HK-2 (cell line): ENCODE measurements around the gene PRSS35.
"Not testable (repeated sequence)": the region's sequence is repeated elsewhere in the genome, so short reads cannot be mapped to it uniquely, and the experiment has no call there.

Experiments used
- DNase-seq: peaks from one replicate; pipeline ENCODE4 v3.0.0-alpha.2; 2018; ENCODE audit not compliant: unreplicated experiment

PRSS35 gene

DNA sequence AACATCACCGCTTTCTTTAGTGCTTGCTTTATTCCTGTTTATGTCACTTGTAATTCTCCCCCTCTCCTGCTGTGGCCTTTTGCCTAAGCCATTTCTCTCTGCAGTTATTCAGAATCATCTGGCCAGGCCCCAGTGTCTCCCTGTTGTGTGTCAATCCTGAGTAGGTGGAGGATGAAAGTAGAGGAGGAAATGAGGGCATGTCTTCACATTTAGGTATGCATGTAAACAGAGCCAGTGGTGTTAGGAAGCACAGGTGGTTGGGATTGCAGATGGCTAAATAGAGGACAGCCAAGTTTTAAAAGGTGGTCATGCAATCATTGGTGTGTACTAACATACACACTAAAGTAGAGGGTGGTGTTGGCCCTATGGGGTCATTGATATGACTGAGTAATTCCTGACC, 5.2 kb downstream of the PRSS35 start:
- no peak for DNase-seq

DNA sequence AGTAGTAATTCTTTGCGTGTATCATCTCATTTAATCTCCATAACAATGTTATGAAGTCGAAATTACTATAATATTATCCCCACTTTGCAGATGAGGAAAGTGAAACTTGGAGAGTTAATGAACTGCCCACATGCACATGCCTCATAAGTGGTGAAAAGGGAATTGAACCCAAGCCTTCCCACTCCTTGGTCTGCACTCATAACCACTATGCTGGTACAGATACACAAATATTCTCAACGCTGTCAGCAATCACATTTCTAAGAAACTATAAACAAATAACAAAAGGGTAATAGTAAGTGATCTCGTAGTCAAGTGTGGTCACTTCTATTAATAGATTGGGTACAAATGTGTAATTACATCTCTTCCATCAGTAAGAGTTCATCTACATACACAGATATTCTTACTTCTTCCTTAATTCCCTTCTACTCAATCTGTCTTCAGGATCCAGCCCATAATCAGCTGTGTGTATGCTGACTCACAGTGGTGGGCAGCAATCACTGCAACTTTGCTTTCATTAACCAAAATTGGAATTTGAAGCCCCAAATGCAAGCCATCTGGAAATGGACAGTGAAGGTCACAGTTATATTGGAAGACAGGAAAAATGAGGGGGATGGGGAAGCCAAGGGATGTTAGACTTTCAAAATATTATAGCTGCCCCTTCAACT, 6.6 kb downstream of the PRSS35 start:
- DNase-seq = no peak

DNA sequence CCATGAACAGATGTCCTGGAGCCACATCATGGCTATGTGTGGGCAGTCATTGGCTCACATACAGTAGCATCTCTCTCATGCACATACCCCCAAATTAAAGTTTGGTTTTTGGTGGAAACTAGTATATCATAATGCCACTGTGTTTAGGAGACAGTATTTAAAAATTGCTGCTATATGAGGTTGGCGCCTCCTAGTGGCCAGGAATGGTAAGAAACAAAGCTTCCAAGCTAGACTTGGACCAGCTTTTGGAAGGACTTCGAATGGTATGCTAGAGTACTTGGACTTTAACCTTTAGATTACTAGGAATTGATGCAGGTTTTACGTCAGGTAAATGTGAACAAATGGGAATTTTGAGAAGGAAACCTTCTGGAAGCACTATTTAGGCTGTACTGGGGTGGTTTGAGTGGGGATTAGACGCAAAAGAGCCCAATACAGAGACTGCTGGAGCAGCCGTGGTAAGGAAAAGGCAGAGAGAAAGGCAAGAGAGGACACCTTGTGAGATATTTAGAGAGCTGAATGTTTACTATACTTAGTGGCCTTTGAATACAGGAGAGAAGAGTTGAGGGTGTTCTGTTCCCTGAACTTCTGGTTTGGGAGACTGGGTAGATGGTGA, 23.8 kb downstream of the PRSS35 start:
- DNase-seq = peak; percentile 18

DNA sequence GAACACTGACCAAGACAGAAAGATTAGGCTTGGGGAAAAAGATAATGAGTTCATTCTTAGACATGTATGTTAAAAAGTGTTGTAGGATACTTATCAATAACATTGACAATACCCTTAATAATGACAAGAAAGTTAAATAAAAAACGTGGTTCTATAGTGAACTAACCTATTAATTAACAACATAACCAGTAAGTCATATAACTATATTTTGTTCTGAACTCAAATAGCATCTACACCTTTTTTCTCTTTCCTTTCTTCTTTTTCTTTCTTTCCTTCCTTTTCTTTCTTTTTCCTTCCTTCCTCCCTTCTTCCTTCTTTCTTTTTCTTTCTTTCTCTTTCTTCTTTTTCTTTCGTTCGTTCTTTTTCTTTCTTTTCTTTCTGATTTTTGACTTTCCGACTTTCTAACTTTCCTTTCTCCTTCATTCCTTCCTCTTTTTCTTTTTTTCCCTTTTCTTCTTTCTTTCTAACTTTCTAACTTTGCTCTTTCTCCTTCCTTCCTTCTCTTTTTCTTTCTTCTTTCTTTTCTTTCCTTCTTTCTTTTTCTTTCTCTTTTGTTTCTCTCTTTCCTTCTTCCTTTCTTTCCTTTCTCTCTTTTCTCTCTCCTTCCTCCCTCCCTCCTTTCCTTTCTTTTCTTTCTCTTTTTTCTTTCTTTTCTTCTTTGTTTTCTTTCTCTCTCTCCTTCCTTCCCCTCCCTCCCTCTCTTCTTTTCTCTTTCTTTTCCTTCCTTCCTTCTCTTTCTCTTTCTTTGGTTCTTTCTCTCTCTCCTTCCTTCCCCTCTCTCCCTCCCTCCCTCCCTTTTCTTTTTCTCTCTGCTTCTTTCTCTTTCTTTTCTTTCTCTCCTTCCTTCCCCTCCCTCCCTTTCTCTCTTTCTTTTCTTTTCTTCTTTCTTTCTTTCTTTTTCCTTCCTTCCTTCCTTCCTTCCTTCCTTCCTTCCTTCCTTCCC, 24.6 kb downstream of the PRSS35 start:
- no peak for DNase-seq

DNA sequence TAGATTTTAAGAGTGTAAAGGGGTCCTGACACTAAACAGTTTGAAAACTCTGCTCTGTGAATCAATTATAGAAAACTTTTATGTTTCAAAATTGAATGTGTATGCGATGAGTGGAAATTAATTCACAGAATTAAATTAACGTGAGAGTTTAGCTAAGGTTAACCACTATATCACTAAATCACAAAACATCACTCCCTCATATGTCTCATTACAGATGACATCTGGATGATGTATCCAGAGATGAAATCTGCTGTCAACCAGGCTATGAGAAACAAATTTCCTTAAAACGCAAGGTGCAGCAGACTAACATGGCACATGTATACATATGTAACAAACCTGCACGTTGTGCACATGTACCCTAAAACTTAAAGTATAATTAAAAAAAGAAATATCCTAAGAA, 27.3 kb downstream of the PRSS35 start:
- no peak for DNase-seq

DNA sequence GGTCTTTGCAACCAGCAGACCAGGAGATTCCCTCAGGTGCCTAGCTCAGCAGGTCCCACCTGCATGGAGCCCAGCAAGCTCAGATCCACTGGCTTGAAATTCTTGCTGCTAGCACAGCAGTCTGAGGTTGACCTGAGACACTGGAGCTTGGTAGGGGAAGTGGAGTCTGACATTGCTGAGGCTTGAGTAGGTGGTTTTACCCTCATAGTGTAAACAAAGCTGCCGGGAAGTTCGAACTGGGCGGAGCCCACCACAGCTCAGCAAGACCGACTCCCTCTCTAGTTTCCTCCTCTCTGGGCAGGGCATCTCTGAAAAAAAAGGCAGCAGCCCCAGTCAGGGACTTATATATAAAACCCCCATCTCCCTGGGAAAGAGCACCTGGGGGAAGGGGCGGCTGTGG, 34.3 kb downstream of the PRSS35 start:
- no peak for DNase-seq

DNA sequence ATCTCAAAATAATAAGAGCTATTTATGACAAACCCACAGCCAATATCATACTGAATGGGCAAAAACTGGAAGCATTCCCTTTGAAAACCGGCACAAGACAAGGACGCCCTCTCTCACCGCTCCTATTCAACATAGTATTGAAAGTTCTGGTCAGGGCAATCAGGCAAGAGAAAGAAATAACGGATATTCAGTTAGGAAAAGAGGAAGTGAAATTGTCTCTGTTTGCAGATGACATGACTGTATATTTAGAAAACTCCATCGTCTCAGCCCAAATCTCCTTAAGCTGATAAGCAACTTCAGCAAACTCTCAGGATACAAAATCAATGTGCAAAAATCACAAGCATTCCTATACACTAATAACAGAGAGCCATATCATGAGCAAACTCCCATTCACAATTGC, 38.1 kb downstream of the PRSS35 start:
- not testable (repeated sequence) for DNase-seq

DNA sequence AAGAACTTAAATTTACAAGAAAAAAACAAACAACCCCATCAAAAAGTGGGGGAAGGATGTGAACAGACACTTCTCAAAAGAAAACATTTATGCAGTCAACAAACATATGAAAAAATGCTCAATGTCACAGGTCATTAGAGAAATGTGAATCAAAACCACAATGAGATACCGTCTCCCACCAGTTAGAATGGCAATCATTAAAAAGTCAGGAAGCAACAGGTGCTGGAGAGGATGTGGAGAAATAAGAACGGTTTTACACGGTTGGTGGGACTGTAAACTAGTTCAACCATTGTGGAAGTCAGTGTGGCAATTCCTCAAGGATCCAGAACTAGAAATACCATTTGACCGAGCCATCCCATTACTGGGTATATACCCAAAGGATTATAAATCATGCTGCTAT, 39.4 kb downstream of the PRSS35 start:
- not testable (repeated sequence) for DNase-seq

DNA sequence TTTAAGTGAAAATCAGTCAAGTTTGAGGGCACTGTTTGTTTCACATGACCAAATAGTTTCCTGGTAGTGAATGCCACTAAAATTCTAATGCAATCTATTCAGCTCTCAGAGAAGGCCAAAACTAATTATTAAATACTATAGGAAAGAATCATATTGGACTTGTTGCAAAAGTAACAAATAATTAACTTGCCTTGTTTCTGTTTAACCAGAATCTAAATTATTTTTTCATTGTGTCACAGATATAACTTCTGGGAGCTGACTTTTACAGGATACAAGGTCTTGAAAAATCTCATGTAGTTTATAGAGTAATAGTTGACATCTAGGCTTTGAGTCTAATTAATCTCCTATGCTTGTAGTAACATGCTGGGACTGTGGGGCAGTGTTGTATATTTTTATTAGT, 44.5 kb downstream of the PRSS35 start:
- DNase-seq = no peak

DNA sequence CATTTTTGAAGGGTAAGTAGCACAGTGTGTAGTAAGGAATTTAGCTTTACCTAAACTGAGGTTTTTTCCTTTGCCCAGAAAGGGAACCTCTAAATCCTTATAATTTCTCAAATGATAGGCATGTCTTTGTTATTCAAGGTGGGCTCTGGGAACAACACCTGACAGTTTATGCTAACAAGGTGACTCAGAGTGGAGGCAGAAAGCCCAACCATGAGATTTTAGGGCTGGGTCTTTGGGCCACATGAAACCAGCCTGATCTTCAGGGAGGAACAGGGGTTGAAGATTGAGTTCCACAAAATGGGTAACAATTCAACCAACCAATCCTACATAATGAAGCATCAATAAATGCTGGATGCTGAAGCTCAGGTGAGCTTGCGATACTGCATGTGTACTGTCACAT, 46.6 kb downstream of the PRSS35 start:
- DNase-seq = no peak

DNA sequence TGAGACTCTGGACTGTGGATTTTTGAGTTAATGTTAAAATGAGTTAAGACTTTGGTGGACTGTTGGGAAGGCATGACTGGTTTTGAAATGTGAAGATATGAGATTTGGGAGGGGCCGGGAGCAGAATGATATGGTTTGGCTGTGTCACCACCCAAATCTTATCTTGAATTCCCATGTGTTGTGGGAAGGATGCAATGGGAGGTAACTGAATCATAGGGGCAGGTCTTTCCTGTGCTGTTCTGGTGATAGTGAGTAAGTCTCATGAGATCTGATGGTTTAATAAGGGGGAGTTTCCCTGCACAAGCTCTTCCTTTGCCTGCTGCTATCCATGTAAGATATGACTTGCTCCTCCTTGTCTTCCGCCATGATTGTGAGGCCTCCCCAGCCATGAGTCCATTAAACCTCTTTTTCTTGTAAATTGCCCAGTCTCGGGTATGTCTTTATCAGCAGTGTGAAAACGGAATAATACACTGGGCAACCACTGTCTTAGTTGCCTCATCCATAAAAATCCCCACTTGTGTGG, 59.4 kb downstream of the PRSS35 start:
- not testable (repeated sequence) for DNase-seq

DNA sequence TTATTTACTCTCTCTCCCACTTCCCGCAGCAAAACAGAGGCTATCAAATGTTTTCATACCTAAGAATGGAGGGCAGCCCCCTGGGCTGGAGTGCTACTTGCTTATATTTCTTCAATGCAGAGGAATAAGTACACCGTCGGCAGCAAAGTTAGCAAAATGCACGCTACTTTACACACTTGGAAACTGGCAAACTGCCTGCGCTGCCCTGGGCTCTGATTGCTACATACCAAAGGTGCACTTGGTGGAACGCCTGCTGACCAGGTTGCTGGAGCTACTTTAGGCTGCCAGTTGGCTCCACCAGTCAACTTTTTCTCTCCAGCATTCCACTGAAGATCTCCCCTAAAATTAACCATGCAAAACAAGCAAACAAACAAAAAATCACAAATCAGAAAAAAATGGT, 62.4 kb downstream of the PRSS35 start:
- DNase-seq = no peak
